HG03060 (cell line): ENCODE data around the gene CEP55.

ENCODE experiments used
- ATAC-seq: cut with Tn5 transposase; IDR thresholded peaks from one replicate; pipeline ENCODE4 v1.9.1; 2021; ENCODE audit warnings: low read depth, moderate number of reproducible peaks; ENCODE audit not compliant: unreplicated experiment

CEP55 gene

DNA sequence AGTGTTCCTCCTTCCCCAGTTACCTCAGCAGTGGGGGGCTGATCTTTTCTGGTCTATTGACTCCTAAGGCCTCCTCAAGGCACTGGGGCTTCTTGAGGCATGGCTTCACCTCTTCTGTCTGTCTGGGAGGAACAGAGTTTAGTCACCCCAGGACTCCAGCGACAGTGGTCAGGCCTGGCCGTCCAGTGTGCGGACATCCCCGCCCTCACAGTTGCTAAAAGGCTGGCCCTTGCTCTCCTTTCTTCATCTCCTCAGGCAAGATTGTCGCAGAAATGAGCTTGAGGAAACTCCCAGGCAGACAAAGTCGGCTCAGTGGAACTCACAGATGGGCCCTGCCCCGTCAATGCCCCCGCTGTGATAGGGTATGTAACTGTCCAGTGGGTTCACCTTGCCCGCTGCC is 63.1 kb downstream of the CEP55 start:
- ATAC-seq, result no peak

DNA sequence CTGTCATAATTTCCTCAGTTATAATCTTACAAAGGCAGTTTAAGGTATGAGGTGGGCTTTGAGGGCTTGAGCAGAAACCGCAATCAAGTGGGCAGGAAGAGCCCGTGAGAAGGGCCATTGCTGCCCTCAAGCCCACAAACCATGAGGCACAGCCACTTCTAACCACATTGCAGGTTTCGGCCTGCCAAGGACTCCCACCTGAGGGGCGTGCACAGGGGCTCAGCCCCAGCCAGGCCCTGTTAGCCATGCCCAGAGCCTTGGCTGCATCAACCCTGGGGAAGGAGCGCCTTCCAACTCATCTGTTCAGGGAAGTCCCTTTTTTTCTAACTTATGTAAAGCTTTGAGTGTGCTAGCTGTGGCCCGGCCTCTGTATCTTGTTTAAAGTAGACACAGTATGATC is 64.1 kb downstream of the CEP55 start:
- ATAC-seq, result no peak

DNA sequence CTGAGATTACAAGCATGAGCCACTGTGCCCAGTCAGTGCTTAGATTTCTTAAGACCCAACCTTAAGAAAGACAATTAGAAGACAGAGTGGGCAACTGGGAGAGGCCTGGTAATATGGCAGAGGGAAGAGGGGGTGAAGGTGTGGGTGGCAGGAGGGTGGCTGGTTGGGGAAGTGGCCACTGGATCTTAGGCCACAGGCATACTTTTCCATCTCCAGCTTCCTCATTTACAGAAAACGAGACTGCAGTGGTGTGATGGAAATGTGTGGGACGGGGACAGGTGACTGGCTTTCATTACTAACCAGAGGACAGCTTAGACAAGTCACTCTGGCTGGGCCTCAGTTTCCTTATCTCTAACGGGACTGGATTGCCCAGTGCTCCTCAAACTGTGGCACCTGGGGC is 69.0 kb downstream of the CEP55 start:
- ATAC-seq, result no peak

DNA sequence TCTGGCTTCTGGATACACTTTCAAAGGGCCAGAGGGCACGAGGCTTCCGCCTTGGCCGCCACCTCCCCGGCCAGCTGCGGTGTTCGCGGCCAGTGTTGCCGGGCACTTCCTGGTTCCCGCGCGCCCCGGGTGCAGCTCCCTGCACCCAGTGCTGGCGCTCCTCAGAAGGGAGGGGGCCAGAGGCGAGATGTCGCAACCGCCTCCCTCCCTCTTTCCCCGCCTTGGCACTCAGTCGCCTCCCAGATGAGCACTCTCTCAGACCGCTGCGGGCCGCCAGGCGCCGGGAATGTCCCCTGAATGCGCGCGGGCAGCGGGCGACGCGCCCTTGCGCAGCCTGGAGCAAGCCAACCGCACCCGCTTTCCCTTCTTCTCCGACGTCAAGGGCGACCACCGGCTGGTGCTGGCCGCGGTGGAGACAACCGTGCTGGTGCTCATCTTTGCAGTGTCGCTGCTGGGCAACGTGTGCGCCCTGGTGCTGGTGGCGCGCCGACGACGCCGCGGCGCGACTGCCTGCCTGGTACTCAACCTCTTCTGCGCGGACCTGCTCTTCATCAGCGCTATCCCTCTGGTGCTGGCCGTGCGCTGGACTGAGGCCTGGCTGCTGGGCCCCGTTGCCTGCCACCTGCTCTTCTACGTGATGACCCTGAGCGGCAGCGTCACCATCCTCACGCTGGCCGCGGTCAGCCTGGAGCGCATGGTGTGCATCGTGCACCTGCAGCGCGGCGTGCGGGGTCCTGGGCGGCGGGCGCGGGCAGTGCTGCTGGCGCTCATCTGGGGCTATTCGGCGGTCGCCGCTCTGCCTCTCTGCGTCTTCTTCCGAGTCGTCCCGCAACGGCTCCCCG is 70.2 kb downstream of the CEP55 start, which contains the start of gene FFAR4:
TSS of gene FFAR4 (plus strand) at position 231 of the 842 bp plus-strand sequence. CDS start at position 287, 56 bp downstream.
- ATAC-seq, result no peak

DNA sequence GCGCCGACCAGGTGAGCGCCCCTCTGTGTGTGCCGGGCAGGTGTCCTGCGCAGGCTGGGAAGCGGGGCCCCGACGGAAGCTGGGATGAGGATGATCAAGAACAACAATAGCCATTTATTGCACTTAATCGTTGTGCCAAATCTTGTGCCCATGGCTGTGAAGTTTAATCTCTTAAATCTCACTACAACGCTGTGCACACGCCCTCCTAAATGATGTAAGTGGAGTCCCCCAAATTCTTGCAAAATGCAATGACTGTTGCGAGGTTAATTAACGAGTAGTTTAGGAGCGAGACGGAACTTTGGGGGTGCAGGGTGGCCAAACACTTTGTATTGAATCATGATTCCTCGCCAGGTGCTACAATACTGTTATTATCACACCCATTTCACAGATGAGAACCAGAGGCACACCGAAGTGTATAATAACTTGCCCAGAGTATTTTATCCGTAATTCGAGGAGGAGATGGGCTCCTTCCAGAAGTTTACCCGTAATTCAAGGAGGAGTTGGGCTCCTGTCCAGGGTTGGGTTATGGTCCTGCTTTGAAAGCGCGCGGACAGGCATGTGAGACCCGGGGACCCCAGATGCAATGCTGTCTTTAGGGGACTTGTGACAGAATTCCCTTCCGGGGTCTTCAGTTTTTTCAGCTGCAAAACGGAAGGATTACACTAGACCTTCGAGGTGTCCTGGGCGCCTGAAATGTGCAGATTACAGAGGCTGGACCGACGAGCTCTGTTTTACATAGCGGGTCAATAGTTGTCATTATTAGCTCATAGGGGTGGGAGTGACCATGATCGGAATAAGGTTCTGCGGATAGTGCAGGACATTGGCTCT is 71.1 kb downstream of the CEP55 start:
- ATAC-seq, result no peak

DNA sequence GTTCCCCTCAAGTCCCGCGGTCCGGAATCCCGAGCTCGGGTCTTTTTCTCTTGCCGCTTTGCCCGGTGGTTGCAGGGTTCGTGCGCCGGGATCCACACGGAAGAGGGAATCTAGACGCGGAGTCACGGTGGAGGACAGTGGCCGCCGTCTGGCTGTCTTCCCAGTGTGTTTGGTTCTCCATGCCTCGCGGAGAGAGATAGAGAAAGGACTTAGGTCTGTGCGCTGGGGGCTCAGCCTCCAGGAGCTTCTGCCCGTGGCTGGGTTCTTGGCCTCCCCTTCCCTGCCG is 71.6 kb downstream of the CEP55 start:
- ATAC-seq, result no peak

DNA sequence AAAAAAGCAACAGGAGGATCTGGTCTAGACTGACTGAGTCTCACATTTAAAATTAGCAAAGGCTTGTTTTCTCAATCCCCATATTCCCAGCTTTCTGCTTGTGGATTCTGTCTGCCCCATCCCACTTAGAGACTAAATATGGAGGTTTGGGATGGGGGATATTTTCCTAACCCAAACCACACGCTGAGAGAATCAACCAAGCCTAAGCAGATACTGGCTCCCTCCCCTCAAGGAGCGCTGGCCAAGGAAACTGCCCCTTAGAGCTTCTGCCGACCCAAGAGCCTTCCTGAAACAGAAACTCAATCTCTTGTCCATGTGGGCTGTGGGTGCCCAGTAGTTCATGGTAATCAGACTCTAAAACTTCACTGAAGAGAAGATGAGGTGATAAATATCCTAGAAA is 74.0 kb downstream of the CEP55 start:
- ATAC-seq, result no peak

DNA sequence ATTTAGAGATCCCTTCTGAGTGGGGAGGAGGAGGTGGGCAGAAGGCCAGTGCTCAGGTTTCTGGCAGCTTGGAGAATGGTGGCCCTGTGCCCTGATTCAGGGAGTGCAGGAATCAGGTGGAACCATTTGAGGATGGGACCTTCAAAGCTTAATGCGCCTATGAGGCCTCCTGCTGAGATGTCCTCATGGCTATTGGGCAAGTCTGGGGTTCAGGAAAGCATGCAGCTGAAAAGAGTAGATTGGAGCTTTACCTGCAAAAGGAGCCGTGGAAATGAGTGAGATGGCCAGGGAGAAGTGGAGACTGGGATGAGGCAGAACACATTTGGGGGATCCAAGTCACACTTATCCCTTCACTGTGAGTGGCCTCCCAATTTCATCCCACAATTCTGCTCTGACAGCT is 76.2 kb downstream of the CEP55 start:
- ATAC-seq, result no peak

DNA sequence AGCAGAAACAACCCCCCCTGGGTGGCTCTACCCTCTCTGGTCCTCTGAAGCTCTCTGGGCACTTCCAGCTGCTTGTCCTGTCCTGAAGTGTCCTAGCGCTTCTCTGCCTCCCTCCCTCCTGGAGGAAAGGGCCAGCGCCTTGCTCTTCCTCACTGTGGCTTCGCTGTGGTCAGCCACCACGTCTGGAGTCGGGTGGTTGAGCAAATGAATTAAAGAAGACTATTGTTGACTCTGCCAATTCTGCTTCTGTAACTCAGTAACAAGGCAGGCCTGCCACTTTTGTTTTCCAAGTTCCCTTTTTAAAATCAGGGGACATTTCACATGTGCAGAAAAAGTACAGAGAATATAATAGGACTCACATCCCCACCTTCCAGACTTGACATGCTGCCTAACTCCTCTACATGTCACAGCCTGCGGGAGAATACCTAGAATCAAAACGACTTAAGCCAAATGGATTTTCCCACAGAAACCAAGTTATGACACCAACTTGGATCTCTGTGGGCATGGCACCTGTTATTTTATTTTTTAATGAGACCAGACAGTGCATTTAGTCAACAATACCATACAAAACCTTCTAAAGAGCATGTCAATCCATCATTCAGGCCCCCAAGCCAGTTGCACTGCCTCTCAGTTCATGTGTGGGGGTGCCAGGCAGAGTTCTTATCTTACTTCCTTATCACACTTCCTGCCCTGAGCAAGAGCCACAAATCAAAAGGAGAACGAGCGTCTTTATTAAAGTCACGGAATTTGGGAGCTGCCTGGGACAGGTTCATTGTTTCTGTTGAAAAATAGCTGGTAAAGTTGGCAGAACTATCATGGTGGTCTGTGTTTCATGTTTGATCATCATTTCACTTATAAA is 76.9 kb downstream of the CEP55 start:
- no peak for ATAC-seq

DNA sequence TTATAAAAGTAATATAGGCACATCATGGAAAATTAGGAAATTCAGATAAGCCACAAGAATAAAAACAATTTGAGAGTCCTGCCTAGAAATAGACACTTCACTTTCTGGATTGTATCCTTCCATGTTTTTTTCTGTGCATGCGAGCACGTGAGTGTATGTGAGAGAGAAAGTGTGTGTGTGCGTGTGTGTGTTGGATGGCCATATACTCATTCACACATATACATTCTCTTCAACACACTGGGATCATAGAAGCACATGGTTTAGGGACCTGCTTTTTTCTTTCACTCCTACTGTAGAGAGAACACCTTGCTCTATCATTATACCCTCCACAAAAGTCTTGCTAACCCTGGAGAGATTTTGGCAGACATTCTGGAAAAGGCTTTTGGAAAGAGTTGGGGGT is 77.5 kb downstream of the CEP55 start:
- ATAC-seq, result no peak

DNA sequence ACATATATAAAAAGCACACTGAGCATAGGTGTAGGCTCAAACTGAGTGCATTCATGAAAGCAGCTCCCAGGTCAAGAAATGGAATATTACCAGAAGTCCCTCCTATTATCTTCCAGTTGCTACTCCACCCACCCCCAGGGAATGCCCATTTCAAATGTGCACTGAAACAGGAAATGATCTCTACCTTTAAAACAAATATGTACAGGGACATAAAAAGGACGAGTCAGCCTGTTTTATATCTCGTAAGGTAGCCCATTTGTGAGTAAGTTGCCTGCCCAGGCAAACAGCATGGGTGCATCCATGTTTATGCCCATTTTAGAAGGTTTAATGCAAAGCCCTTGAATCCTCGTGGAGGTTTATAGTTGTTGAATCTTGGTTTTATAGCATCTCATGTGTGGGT is 80.5 kb downstream of the CEP55 start:
- ATAC-seq, result no peak

DNA sequence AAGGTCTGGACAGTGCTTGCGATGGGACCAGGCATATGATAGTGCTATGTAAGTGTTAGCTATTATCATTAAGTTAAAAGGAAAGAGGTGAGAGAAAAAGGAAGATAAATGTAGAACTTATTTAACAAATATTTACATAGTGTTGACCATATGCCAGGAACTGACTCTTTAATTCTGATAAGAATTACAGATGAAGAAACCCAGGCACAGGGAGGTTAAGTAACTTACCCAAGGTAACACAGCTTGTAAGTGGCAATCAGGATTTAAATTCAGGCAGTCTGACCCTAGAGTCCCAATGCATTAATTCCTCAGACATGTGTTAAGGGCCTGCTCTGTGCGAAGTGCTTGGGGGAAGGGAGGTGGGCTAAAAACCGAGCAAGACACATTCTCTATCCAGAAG is 81.2 kb downstream of the CEP55 start:
- ATAC-seq, result no peak
